Measurements from ENCODE around the gene MUC5AC.
"Not testable (repeated sequence)": the region's sequence is repeated elsewhere in the genome, so short reads cannot be mapped to it uniquely, and the experiment has no call there.

The MUC5AC gene

GRCh38 chr11:1172729-1173117, 15.0 kb downstream of the MUC5AC start:
- Histone ChIP-seq H3K4me1 (ENCODE audit: control insufficient read depth in 1 of 2, insufficient read depth in 2 of 2, low read length in 2 of 2) (no peaks in the 10 kb centered on the region), H3K9me3 (ENCODE audit: control insufficient read depth in 1 of 2, low read length in 2 of 2) (peaks cover 0 to 4% of the 10 kb centered on the region in 2 donors), H3K36me3 (ENCODE audit: control insufficient read depth in 1 of 2, insufficient read depth in 2 of 2, low read length in 2 of 2) (no peaks in the 10 kb centered on the region), H3K4me3 (ENCODE audit: low read depth in 1 of 2, low read length in 2 of 2) (no peak overlapping the region), H3K27ac (ENCODE audit: low read depth, low read length) (no peak overlapping the region), H3K9ac (ENCODE audit: low read depth in 1 of 2, low read length in 2 of 2) (no peak overlapping the region), H3K27me3 (ENCODE audit: control insufficient read depth in 1 of 2, insufficient read depth in 2 of 2, low read length in 2 of 2) (no peaks in the 10 kb centered on the region)

- H3K9me3 ChIP-seq (ENCODE audit: control insufficient read depth in 1 of 2, low read length in 2 of 2); H3K36me3 ChIP-seq (ENCODE audit: control insufficient read depth in 1 of 2, insufficient read depth in 2 of 2, low read length in 2 of 2); H3K27me3 ChIP-seq (ENCODE audit: control insufficient read depth in 1 of 2, insufficient read depth in 2 of 2, low read length in 2 of 2); H3K4me1 ChIP-seq (ENCODE audit: control insufficient read depth in 1 of 2, insufficient read depth in 2 of 2, low read length in 2 of 2); H3K27ac ChIP-seq (ENCODE audit: low read depth, low read length); H3K9ac ChIP-seq (ENCODE audit: low read depth in 1 of 2, low read length in 2 of 2); H3K4me3 ChIP-seq (ENCODE audit: low read depth in 1 of 2, low read length in 2 of 2): not testable (repeated sequence)
These were observed 15.6 kb downstream of the MUC5AC start for GRCh38 chr11:1173396-1173795.

- H3K4me3 ChIP-seq (ENCODE audit: low read depth in 1 of 2, low read length in 2 of 2): no peak overlapping the region
- no peaks in the 10 kb centered on the region for H3K36me3 ChIP-seq (ENCODE audit: control insufficient read depth in 1 of 2, insufficient read depth in 2 of 2, low read length in 2 of 2)
- no peaks in the 10 kb centered on the region for H3K4me1 ChIP-seq (ENCODE audit: control insufficient read depth in 1 of 2, insufficient read depth in 2 of 2, low read length in 2 of 2)
- H3K27ac ChIP-seq (ENCODE audit: low read depth, low read length): no peak overlapping the region
- H3K27me3 ChIP-seq (ENCODE audit: control insufficient read depth in 1 of 2, insufficient read depth in 2 of 2, low read length in 2 of 2): no peaks in the 10 kb centered on the region
- no peak overlapping the region for H3K9ac ChIP-seq (ENCODE audit: low read depth in 1 of 2, low read length in 2 of 2)
- peaks cover 0 to 4% of the 10 kb centered on the region in 2 donors for H3K9me3 ChIP-seq (ENCODE audit: control insufficient read depth in 1 of 2, low read length in 2 of 2)
These were observed 17.0 kb downstream of the MUC5AC start for GRCh38 chr11:1174441-1175370.

- no peak overlapping the region for H3K9ac ChIP-seq (ENCODE audit: low read depth in 1 of 2, low read length in 2 of 2)
- no peaks in the 10 kb centered on the region for H3K27me3 ChIP-seq (ENCODE audit: control insufficient read depth in 1 of 2, insufficient read depth in 2 of 2, low read length in 2 of 2)
- no peak overlapping the region for H3K4me3 ChIP-seq (ENCODE audit: low read depth in 1 of 2, low read length in 2 of 2)
- H3K9me3 ChIP-seq (ENCODE audit: control insufficient read depth in 1 of 2, low read length in 2 of 2): peaks cover 0 to 4% of the 10 kb centered on the region in 2 donors
- H3K4me1 ChIP-seq (ENCODE audit: control insufficient read depth in 1 of 2, insufficient read depth in 2 of 2, low read length in 2 of 2): no peaks in the 10 kb centered on the region
- H3K27ac ChIP-seq (ENCODE audit: low read depth, low read length): no peak overlapping the region
- H3K36me3 ChIP-seq (ENCODE audit: control insufficient read depth in 1 of 2, insufficient read depth in 2 of 2, low read length in 2 of 2): no peaks in the 10 kb centered on the region
These were observed 17.9 kb downstream of the MUC5AC start for GRCh38 chr11:1175461-1176223.

GRCh38 chr11:1176224-1177019, 18.7 kb downstream of the MUC5AC start:
- Histone ChIP-seq H3K9ac (ENCODE audit: low read depth in 1 of 2, low read length in 2 of 2) (no peak overlapping the region), H3K36me3 (ENCODE audit: control insufficient read depth in 1 of 2, insufficient read depth in 2 of 2, low read length in 2 of 2) (no peaks in the 10 kb centered on the region), H3K4me1 (ENCODE audit: control insufficient read depth in 1 of 2, insufficient read depth in 2 of 2, low read length in 2 of 2) (no peaks in the 10 kb centered on the region), H3K27ac (ENCODE audit: low read depth, low read length) (no peak overlapping the region), H3K27me3 (ENCODE audit: control insufficient read depth in 1 of 2, insufficient read depth in 2 of 2, low read length in 2 of 2) (no peaks in the 10 kb centered on the region), H3K9me3 (ENCODE audit: control insufficient read depth in 1 of 2, low read length in 2 of 2) (no peaks in the 10 kb centered on the region), H3K4me3 (ENCODE audit: low read depth in 1 of 2, low read length in 2 of 2) (no peak overlapping the region)

- no peaks in the 10 kb centered on the region for H3K9me3 ChIP-seq (ENCODE audit: control insufficient read depth in 1 of 2, low read length in 2 of 2)
- no peaks in the 10 kb centered on the region for H3K36me3 ChIP-seq (ENCODE audit: control insufficient read depth in 1 of 2, insufficient read depth in 2 of 2, low read length in 2 of 2)
- H3K27me3 ChIP-seq (ENCODE audit: control insufficient read depth in 1 of 2, insufficient read depth in 2 of 2, low read length in 2 of 2): no peaks in the 10 kb centered on the region
- no peak overlapping the region for H3K4me3 ChIP-seq (ENCODE audit: low read depth in 1 of 2, low read length in 2 of 2)
- no peak overlapping the region for H3K27ac ChIP-seq (ENCODE audit: low read depth, low read length)
- H3K4me1 ChIP-seq (ENCODE audit: control insufficient read depth in 1 of 2, insufficient read depth in 2 of 2, low read length in 2 of 2): no peaks in the 10 kb centered on the region
- H3K9ac ChIP-seq (ENCODE audit: low read depth in 1 of 2, low read length in 2 of 2): no peak overlapping the region
These were observed 19.4 kb downstream of the MUC5AC start for GRCh38 chr11:1177020-1177770.

GRCh38 chr11:1177771-1178090, 20.0 kb downstream of the MUC5AC start:
- Histone ChIP-seq H3K36me3 (ENCODE audit: control insufficient read depth in 1 of 2, insufficient read depth in 2 of 2, low read length in 2 of 2) (no peaks in the 10 kb centered on the region), H3K27me3 (ENCODE audit: control insufficient read depth in 1 of 2, insufficient read depth in 2 of 2, low read length in 2 of 2) (no peaks in the 10 kb centered on the region), H3K9ac (ENCODE audit: low read depth in 1 of 2, low read length in 2 of 2) (no peak overlapping the region), H3K9me3 (ENCODE audit: control insufficient read depth in 1 of 2, low read length in 2 of 2) (no peaks in the 10 kb centered on the region), H3K27ac (ENCODE audit: low read depth, low read length) (no peak overlapping the region), H3K4me1 (ENCODE audit: control insufficient read depth in 1 of 2, insufficient read depth in 2 of 2, low read length in 2 of 2) (no peaks in the 10 kb centered on the region), H3K4me3 (ENCODE audit: low read depth in 1 of 2, low read length in 2 of 2) (no peak overlapping the region)

- Histone ChIP-seq H3K9ac (ENCODE audit: low read depth in 1 of 2, low read length in 2 of 2) (no peak overlapping the region), H3K9me3 (ENCODE audit: control insufficient read depth in 1 of 2, low read length in 2 of 2) (no peaks in the 10 kb centered on the region), H3K4me1 (ENCODE audit: control insufficient read depth in 1 of 2, insufficient read depth in 2 of 2, low read length in 2 of 2) (no peaks in the 10 kb centered on the region), H3K4me3 (ENCODE audit: low read depth in 1 of 2, low read length in 2 of 2) (no peak overlapping the region), H3K36me3 (ENCODE audit: control insufficient read depth in 1 of 2, insufficient read depth in 2 of 2, low read length in 2 of 2) (no peaks in the 10 kb centered on the region), H3K27ac (ENCODE audit: low read depth, low read length) (no peak overlapping the region), H3K27me3 (ENCODE audit: control insufficient read depth in 1 of 2, insufficient read depth in 2 of 2, low read length in 2 of 2) (no peaks in the 10 kb centered on the region)
These were observed 20.6 kb downstream of the MUC5AC start for GRCh38 chr11:1178201-1178885.

- no peak overlapping the region for H3K9ac ChIP-seq (ENCODE audit: low read depth in 1 of 2, low read length in 2 of 2)
- no peaks in the 10 kb centered on the region for H3K9me3 ChIP-seq (ENCODE audit: control insufficient read depth in 1 of 2, low read length in 2 of 2)
- no peaks in the 10 kb centered on the region for H3K27me3 ChIP-seq (ENCODE audit: control insufficient read depth in 1 of 2, insufficient read depth in 2 of 2, low read length in 2 of 2)
- no peak overlapping the region for H3K4me3 ChIP-seq (ENCODE audit: low read depth in 1 of 2, low read length in 2 of 2)
- no peaks in the 10 kb centered on the region for H3K36me3 ChIP-seq (ENCODE audit: control insufficient read depth in 1 of 2, insufficient read depth in 2 of 2, low read length in 2 of 2)
- H3K4me1 ChIP-seq (ENCODE audit: control insufficient read depth in 1 of 2, insufficient read depth in 2 of 2, low read length in 2 of 2): no peaks in the 10 kb centered on the region
- H3K27ac ChIP-seq (ENCODE audit: low read depth, low read length): no peak overlapping the region
These were observed 21.2 kb downstream of the MUC5AC start for GRCh38 chr11:1178906-1179305.
